NCI-H2171 (cell line): ENCODE measurements around the gene MLST8.
"Not testable (repeated sequence)": the region's sequence is repeated elsewhere in the genome, so short reads cannot be mapped to it uniquely, and the experiment has no call there.

ENCODE experiments used
- DNase-seq: peaks from one replicate; lab custom pipeline; 2025; lab: John Stamatoyannopoulos, UW

The MLST8 gene

DNA sequence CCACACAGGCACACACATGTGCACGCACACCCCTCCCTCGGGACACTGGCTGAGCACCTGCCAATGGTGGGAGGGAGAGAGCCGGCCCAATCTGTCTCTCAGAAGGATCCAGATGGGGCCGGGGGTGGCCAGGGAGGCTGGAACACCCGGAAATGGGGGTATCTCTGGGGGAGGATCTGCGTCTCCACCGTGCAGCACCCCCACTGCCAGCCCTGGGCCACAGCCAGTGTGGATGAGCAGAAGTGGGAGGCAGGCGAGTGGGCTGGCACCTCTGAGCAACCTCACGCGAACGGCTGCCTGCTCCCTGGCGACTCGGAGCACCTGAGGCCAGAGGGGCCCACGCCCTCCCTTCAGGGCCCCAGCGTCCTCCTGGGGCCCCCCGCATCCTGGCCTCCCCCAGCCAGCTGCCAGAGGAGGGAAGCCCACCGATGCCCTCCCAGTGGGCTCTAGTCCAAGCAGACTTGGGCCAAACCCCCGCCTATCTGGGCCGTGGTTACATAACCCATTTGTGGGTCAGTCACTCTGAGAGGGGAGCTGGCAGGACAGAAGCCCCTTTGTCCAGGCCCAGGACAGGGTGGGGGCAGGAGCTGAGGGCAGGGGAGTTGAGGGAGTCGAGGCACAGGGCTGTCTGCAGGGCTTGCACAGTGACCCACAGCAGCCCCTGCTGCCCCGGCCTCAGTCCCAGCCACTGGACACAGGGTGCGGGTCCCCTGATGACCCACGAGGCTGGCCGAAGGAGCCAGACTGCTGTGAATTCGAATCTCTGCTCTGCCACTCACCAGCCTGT, 14.4 kb upstream of the MLST8 start:
- peak; percentile 73 for DNase-seq

DNA sequence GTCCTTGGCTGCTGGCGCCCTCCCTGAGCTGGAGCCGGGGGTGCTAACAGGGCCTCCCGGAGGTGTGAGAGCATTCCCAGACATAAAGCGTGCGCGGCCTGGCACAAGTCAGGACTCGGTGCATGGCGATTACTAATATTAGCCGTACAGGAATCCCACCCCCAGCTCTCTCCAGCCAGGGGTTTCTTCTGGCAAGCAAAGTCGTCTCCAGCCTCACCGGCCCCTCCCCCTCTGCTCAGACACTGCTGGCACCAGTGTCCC, 13.9 kb upstream of the MLST8 start:
- DNase-seq: no peak

DNA sequence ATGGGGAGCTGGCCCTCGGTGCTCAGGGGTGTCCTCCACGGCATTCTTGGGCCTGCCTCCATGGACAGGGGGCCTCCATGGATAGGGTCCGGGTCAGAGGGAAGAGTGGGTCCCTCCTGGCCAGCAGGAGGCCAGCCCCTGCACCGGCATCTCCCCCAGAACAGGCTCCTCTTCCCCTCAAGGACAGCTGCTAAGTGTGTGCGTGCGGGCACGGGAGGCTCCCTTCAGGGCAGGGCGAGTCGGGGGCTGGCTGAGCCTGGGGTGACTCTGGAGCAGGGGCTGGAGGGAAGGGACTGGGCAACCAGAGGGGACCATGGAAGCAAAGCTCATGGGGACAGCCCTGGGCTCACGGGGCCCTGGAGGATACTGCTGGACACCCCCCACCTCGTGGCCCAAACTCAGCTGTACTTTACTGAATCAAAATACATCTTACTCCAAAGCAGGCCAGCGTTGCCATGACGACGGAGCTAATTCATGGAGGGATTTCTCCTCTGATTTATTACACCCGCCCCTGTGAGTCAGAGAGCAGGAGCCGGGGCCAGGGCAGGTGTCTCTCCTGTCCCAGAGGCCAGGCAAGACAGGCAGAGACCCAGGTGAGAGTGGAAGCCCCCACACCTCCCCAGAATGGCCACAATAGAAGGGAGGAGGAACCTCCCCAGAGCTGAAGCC, 11.0 kb upstream of the MLST8 start:
- no peak for DNase-seq

DNA sequence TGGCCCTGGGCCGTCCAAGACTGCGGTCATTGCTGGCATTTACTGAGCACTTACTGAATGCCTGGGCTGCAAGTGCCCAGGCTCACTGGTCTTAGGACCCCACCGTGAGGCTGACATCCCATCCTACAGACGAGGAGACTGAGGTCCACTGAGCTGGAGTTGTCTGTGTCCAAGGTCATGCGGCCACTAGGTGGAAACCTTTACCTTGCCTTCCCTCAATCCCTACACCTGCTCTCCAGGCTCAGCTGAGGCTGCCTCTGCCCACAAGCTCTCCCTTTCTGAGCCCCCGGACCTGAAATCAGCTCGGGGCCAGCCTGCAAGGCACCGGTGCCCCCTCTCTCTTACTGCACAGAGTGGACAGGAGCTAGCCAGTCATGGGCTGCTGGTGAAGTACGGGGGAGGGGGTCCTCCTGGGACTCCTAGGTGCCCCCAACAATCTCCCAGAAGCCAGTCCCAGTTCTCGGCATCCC, 10.4 kb upstream of the MLST8 start:
- no peak for DNase-seq

DNA sequence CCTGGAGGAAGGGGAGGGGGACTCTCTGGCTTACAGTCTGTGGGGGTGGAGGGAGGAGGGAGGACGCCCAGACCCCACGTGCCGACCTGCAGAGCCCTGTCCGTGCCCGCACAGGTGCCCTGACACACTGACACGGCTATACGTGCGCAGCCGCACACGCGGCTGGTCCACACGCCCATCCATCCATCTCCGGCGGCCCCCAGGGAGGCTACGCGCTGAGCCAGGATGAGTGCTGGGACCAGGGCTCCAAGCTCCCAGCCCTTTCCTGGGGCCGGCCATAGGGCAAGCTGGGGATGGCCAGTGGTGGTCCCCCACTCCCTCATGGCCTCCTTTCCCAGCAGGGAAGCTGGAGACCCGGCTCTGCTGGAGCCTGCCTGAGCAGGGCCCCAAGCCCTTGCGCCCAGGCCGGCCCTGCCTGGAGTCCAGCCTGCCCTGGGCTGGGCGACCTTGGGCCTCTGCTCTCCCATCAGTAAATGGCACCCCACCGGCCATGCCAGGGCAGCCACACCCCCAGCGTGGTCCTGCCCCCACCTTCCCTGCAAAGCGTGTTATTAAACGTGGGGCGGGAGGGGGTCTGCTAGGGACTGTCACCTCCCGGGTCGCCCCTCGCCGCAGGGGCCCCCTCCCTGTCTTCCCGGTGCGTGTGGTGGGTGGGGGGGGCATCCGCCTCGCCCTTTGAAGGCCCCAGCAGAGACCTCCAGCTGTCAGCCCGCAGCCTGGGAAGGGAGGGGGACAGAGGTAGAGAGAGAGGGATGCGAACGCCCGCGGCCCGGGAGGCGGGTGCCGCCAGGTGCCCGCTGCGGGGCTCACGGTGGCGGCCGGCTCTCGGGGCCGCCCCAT, 9.7 kb upstream of the MLST8 start:
- no peak for DNase-seq

DNA sequence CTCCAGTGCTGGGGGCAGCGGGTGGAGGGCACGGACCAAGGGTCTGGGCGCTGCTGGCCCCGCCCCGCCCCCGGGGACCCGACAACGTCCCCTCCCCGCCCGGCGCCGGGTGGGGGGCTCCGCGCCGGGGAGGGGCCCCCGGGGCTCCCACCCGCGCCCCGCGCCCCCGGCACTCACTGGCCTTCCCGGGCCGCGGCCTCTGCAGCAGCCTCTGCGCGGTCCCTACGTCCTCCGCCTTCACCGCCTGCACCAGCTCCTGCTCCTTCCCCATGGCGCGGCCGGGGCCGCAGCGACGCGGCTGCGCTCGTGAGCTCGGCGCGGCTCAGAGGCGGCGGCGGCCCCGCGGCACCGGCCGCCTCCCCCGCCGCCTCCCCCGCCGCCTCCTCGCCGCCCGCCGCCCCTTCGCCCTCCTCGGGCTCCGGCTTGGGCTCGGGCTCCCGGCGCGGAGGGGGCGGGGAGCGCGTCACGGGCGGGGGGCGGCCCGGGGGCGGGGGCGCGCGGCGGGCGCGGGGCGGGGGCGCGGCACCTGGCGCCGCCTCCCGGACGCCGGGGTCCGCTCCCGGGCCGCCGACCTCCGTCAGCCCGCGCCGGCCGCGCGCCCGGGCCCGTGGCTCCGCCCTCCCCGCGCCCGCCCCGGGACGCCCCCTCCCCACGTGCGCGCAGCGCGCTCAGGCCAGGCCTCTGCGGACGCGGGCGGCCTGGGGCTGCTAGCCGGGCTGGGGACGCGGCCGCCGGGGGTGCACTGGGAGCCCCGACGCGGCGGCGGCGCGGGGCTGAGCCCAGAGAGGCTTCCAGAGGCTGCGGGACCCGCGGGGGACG, 8.9 kb upstream of the MLST8 start, which contains the start of gene CASKIN1:
Gene CASKIN1 (minus strand): TSS at position 444 of the 819 bp plus-strand sequence. CDS start 173 bp downstream, at position 271.
- DNase-seq: no peak

DNA sequence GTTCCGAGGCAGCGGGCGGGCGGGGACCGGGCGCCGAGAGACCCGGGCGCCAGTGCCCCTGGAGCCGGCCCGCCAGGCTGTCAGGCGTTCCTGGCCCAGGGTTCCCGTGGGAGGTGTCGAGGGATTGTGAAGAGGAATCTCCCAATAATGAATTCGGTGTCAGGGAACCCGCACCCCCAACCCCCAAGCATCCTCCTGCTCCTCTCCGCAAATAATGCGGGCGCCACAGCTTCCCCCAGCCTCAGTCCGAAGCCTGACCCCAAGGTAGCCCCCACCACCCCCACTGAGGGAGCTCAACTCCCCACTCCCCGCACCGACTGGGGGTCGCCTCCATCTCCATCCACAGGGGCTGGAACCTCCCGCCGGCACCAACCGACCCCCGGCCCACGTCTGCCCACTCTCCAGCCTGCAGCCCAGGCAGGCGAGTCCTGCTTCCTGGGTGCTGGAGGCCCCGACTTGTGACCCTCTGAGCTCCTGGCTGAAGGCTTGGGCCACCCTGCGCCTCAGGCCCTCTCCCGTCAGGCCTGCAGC, 8.2 kb upstream of the MLST8 start:
- no peak for DNase-seq

DNA sequence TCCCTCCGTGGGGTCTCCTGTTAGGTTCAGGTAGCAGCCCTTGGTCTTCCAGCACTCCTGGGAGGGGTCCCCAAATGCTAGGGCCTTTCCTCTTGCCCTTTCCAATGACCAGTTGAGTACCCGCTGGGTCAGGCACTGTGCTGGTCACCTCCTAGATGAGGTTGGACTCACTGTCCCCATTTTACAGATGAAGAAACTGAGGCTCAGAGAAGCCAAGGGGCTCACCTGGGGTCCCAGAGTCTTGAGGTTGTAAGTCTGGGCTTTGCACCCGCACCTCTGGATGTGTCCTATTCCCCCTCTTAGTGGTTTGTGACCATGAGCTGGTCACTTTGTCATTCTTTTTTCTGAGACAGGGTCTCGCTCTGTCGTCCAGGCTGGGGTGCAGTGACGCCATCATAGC, 7.5 kb upstream of the MLST8 start:
- DNase-seq: no peak

DNA sequence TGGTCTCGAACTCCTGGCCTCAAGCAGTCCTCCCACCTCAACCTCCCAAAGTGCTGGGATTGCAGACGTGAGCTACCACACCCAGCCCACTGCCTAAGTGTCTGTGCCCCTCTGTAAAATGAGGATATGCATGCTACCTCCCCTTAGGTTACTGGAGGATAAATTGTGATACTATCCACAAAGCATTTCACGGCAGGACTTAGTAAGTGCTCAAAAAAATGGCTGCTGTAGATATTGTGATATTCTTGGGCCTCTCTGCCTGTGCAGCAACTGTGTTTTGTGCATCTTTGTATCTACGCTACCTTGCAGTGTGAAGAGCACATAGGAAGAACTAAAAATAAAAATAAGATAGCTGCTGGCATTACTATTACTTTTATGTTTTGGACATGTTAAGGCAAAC, 7.0 kb upstream of the MLST8 start:
- no peak for DNase-seq

DNA sequence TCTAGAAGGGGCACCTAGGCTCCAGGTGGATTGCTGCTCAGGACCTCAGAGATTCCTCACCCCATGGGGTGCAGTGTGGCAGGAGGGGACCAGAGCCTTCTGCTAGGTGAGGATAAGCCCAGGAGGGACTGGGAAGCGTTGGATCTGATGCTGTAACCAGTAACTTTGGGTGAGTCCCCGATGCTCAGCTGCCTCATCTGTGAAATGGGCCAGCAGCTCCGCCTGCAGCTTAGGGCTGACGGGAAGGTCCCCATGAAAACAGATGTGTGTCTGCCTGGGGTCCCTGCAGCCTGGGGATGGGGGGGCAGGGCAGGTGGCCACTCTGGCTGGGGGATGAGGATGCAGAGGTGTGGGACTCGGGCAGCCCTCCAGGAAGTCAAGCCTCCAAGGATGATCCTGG, 6.2 kb upstream of the MLST8 start:
- no peak for DNase-seq

DNA sequence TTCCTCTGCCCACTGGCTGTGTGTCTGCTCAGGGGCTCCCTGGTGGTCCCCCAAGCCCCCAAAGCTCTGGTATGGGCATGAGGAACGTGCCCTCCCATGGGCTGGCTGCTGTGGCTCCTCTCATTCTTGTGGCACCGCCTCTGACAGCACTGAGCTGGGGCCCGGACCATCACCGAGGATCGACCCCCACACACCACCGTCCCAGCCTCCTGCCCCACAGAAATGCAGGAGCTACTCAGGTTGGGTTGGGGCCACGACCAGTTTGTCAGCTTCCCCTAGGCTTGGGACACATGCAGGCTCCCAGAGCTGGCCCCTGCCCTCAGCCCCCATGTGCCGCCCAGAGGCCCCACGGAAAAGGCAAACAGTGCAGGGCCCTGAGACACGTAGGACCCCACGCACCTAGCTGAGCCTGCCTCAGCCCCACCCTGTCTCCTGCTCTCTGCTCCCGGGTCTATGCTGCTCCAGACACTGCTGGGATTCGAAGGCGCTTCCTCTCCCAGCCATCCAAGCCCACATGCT, 5.6 kb upstream of the MLST8 start:
- no peak for DNase-seq

DNA sequence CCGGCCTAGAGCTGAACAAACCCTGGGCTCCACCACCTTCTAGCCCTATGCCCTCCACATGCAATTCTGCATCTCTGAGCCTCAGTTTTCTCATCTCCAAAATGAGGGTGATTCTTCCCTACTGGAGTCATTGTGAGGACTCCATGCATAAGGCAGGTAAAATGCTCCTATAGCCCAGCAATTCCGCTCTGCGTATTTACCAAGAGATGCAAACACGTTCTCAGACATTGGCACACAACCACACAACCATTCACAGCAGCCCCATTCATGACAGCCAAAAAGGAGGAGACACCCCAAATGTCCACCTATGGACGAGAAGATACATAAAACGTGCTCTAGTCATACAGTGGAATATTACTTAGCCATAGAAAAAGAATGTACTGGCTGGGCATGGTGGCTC, 4.9 kb upstream of the MLST8 start:
- DNase-seq: no peak

DNA sequence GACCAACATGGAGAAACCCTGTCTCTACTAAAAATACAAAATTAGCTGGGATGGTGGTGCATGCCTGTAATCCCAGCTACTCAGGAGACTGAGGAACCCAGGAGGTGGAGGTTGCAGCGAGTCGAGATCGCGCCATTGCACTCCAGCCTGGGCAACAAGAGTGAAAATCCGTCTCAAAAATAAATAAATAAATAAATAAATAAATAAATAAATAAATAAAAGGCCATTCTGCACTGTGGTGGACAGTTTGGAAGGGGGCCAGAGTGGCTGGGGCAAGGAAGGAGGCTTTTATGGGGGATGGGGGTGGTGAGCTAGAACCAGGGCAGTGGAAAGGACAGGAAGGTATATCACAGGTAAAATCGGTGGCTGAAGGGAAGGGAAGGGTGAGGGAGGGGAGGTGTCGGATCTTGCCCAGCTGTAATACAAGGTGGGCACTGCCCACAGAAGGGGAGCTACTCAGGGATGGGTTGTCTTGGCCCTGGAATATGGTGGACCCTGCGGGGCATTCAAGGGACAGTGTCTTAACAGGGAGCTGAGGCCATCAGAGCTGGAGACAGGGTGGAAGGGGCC, 2.0 kb upstream of the MLST8 start:
- DNase-seq: not testable (repeated sequence)

DNA sequence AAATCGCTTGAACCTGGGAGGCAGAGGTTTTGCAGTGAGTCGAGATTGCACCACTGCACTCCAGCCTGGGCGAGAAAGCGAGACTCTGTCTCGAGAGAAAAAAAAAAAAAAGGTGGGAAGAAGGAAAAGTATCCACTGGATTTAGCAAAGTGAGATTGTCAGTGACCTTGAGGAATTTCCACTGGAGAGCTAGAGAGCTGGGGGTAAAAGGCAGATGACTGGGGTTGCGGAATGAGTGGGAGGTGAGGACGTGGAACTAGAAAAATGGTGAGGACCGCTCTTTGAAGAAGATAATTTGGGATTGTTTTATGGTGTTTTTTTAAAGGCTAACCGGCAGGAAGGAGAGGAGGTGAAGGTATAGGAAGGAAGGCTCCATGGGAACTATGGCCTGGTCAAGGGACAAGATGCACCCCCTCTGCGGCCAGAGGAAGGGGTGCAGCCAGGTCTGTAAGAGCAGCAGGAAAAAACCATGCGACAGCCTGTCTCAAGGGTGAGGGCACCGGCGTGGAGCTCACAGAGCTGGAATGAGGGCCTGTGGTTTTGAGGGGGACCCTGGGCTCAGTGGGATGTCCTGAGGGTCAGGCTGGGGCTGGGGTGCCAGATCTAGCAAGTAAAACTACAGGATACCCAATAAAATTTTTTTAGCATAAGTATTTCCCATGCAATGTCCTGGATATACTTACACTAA, 694 bp upstream of the MLST8 start:
- DNase-seq: no peak

DNA sequence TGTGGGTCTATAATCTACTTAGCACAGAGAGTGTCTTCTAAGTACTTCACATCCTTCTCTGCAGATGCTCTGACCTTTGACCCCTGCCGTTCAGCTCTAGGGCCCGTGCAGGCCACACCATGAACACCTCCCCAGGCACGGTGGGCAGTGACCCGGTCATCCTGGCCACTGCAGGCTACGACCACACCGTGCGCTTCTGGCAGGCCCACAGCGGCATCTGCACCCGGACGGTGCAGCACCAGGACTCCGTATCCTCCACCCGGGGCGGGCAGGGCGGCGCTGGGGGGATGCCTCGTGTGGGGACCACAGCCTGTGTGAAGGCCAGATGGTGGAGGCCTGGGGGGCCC, 686 bp downstream of the MLST8 start:
- no peak for DNase-seq

DNA sequence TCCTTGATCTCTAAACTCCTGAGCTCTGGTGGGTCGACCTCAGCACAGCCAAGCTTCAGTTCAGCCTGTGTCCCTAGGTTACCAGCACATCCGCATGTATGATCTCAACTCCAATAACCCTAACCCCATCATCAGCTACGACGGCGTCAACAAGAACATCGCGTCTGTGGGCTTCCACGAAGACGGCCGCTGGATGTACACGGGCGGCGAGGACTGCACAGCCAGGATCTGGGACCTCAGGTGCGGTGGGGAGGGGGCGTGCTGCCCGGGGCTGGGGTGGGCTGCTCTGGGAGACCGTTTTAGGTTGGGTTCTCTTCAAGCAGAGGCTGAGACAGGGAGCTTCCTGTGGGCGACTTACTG, 1.1 kb downstream of the MLST8 start:
- no peak for DNase-seq

DNA sequence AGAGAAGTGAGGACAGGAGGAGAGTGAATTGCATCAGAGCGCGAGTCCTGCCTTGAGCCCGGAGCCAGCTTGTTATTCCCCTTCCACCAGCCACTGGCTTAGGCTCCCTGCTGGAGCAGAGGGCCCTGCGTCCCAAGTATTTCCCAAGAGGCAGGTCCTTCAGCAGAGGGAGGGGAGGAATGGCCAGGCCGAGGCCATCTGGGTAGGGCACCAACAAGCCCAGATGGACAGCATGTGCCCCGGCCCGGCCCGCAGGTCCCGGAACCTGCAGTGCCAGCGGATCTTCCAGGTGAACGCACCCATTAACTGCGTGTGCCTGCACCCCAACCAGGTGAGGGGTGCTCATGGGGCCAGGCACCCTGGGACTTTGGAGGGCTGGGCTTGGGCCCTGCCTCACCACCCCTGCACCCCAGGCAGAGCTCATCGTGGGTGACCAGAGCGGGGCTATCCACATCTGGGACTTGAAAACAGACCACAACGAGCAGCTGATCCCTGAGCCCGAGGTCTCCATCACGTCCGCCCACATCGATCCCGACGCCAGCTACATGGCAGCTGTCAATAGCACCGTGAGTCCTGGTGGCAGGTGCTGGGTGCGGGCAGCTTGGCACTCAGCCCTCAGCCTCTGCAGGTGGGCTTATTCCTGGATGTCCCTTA, 1.7 kb downstream of the MLST8 start:
- no peak for DNase-seq

DNA sequence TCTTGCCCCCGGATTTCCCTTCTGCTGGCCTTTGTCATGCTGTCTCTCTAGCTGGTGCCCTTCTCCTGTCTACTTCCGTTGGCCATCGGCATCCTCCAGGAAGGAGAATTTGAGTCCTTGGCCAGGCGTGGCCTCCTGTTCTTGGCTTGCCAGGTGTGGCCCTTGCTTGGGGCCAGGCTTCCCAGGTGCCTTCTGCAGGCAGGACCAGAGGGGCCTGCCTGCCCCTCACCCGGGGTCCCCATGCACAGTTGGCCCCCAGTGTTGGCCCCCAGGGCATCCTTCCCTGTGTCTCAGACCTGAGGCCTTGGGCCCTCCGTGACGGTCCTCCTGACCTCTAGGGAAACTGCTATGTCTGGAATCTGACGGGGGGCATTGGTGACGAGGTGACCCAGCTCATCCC, 2.6 kb downstream of the MLST8 start:
- no peak for DNase-seq

DNA sequence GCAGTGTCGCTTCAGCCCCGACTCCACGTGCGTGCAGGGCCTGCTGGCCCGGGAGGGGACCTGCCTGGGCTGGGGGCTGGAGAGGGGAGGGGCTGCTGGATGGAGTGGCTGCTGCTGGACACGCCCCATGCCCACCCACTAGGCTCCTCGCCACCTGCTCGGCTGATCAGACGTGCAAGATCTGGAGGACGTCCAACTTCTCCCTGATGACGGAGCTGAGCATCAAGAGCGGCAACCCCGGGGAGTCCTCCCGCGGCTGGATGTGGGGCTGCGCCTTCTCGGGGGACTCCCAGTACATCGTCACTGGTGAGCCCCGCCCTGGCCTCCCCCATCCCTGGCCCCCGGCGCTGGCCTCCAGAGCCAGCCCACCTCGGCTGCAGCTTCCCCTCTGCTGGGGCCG, 3.1 kb downstream of the MLST8 start:
- no peak for DNase-seq

DNA sequence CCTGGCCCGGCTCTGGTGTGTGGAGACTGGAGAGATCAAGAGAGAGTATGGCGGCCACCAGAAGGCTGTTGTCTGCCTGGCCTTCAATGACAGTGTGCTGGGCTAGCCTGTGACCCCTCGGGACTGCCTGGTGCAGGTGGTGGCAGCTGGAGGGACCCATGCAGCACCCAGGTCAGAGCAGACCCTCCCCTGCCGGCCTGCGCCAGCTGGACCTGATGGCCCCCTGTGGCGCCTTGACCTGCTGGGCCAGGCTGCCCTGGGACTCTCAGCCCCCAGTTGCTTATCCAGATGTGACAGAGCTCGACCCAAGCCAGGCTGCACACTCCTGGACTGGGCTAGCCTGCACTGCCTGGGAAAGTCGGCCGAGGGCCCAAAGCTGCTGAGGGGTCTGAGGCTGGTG, 3.5 kb downstream of the MLST8 start:
- no peak for DNase-seq
